Measurements from ENCODE around the gene HMX1.

Gene HMX1

GRCh38 chr4:8871417-8872401 is at the start of gene HMX1:
Gene HMX1, minus strand, starts transcription at chr4:8871839. Its CDS starts 225 bp downstream, at chr4:8871614.
- no peak for TF ChIP-seq GATA2 (IDR thresholded peaks at IDR 0.05; ENCODE audit: low read depth, low read length)
- TF ChIP-seq GATA3 (IDR thresholded peaks at IDR 0.05; ENCODE audit: low read depth, low read length) = no peak

GRCh38 chr4:8920969-8921368 is 49.3 kb upstream of the HMX1 start:
- TF ChIP-seq GATA3 (IDR thresholded peaks at IDR 0.05; ENCODE audit: low read depth, low read length) = no peak

- TF ChIP-seq GATA3 (IDR thresholded peaks at IDR 0.05; ENCODE audit: low read depth, low read length) = no peak
- no peak for TF ChIP-seq GATA2 (IDR thresholded peaks at IDR 0.05; ENCODE audit: low read depth, low read length)
These were observed 48.8 kb upstream of the HMX1 start for GRCh38 chr4:8920289-8920965.

GRCh38 chr4:8919651-8920288 is 48.1 kb upstream of the HMX1 start:
- TF ChIP-seq GATA2 (IDR thresholded peaks at IDR 0.05; ENCODE audit: low read depth, low read length) = no peak
- TF ChIP-seq GATA3 (IDR thresholded peaks at IDR 0.05; ENCODE audit: low read depth, low read length) = no peak

GRCh38 chr4:8917868-8918783 is 46.5 kb upstream of the HMX1 start:
- TF ChIP-seq GATA3 (IDR thresholded peaks at IDR 0.05; ENCODE audit: low read depth, low read length) (no peak), GATA2 (IDR thresholded peaks at IDR 0.05; ENCODE audit: low read depth, low read length) (no peak)

- TF ChIP-seq GATA2 (IDR thresholded peaks at IDR 0.05; ENCODE audit: low read depth, low read length) (no peak), GATA3 (IDR thresholded peaks at IDR 0.05; ENCODE audit: low read depth, low read length) (no peak)
These were observed 45.7 kb upstream of the HMX1 start for GRCh38 chr4:8917321-8917811.

- TF ChIP-seq GATA3 (IDR thresholded peaks at IDR 0.05; ENCODE audit: low read depth, low read length) (no peak), GATA2 (IDR thresholded peaks at IDR 0.05; ENCODE audit: low read depth, low read length) (no peak)
These were observed 45.3 kb upstream of the HMX1 start for GRCh38 chr4:8916906-8917305.

GRCh38 chr4:8916351-8916885 is 44.8 kb upstream of the HMX1 start:
- no peak for TF ChIP-seq GATA2 (IDR thresholded peaks at IDR 0.05; ENCODE audit: low read depth, low read length)
- no peak for TF ChIP-seq GATA3 (IDR thresholded peaks at IDR 0.05; ENCODE audit: low read depth, low read length)

- TF ChIP-seq GATA3 (IDR thresholded peaks at IDR 0.05; ENCODE audit: low read depth, low read length) (no peak), GATA2 (IDR thresholded peaks at IDR 0.05; ENCODE audit: low read depth, low read length) (no peak)
These were observed 43.9 kb upstream of the HMX1 start for GRCh38 chr4:8915201-8916200.

GRCh38 chr4:8914461-8915171 is 43.0 kb upstream of the HMX1 start:
- no peak for TF ChIP-seq GATA3 (IDR thresholded peaks at IDR 0.05; ENCODE audit: low read depth, low read length)
- no peak for TF ChIP-seq GATA2 (IDR thresholded peaks at IDR 0.05; ENCODE audit: low read depth, low read length)

- no peak for TF ChIP-seq GATA2 (IDR thresholded peaks at IDR 0.05; ENCODE audit: low read depth, low read length)
- TF ChIP-seq GATA3 (IDR thresholded peaks at IDR 0.05; ENCODE audit: low read depth, low read length) = no peak
These were observed 42.3 kb upstream of the HMX1 start for GRCh38 chr4:8913858-8914460.

Data from SH-SY5Y (cell line).